Fibroblast of lung (primary cell): ENCODE data around the gene SEC11A. TPM values are rescaled to one million over a fixed set of nuclear protein-coding genes. Genes with fewer than 3 reads are reported as not detected.

Experiments
- DNase-seq, 2 donors: peaks; one replicate each; pipeline versions ENCODE4 v3.0.0 to v3.0.0-alpha.2; 2010; ENCODE audit warnings: low read depth in 2 of 2
- H2AFZ ChIP-seq: 2 replicates; pipeline ENCODE4 v1.5.1; 2012; ENCODE audit warnings: low read length, control low read depth, inconsistent platforms
- H3K27ac ChIP-seq: 2 replicates; pipeline ENCODE4 v1.5.1; 2011; ENCODE audit warnings: low read length, control low read depth; ENCODE audit not compliant: insufficient read depth
- H3K27me3 ChIP-seq: 2 replicates; pipeline ENCODE4 v1.5.1; 2011; ENCODE audit warnings: mild to moderate bottlenecking, low read length; ENCODE audit not compliant: control insufficient read depth, insufficient read depth
- H3K36me3 ChIP-seq: 2 replicates; pipeline ENCODE4 v1.5.1; 2011; ENCODE audit warnings: low read length; ENCODE audit not compliant: control insufficient read depth, insufficient read depth
- H3K4me1 ChIP-seq: 2 replicates; pipeline ENCODE4 v1.5.1; 2011; ENCODE audit warnings: low read length; ENCODE audit not compliant: control insufficient read depth, insufficient read depth; ENCODE audit errors: extremely low read depth
- H3K4me2 ChIP-seq: 2 replicates; pipeline ENCODE4 v1.5.1; 2011; ENCODE audit warnings: low read length, control low read depth; ENCODE audit not compliant: insufficient read depth; ENCODE audit errors: extremely low read depth
- H3K4me3 ChIP-seq, 4 experiments: fragments of 200-600 bp in 1 of 4; sonication (generic) in 1 of 4; replicated peaks in 1 of 4; 2 replicates each; pipeline ENCODE4 v1.5.1; 2011 to 2016; ENCODE audit warnings: low read length in 4 of 4, low read depth in 3 of 4, mild to moderate bottlenecking in 3 of 4, control low read depth in 2 of 4, inconsistent platforms in 1 of 4, mixed read lengths in 1 of 4; ENCODE audit not compliant: insufficient read depth in 1 of 4; ENCODE audit errors: control extremely low read depth in 1 of 4
- H3K79me2 ChIP-seq: 2 replicates; pipeline ENCODE4 v1.5.1; 2012; ENCODE audit warnings: mild to moderate bottlenecking, low read length, inconsistent platforms; ENCODE audit not compliant: control insufficient read depth, insufficient read depth
- H3K9ac ChIP-seq: 2 replicates; pipeline ENCODE4 v1.5.1; 2011; ENCODE audit warnings: mild to moderate bottlenecking, low read length, control low read depth; ENCODE audit not compliant: insufficient read depth
- H3K9me3 ChIP-seq: 2 replicates; pipeline ENCODE4 v1.5.1; 2012; ENCODE audit warnings: low read depth, low read length; ENCODE audit not compliant: control insufficient read depth, insufficient read depth
- H4K20me1 ChIP-seq: 2 replicates; pipeline ENCODE4 v1.5.1; 2011; ENCODE audit warnings: low read length; ENCODE audit not compliant: control insufficient read depth, insufficient read depth; ENCODE audit errors: extremely low read depth
- CTCF ChIP-seq, 2 donors: IDR thresholded peaks in 1 of 2; conservative IDR thresholded peaks in 1 of 2; 1 replicate in 1 of 2; 2 replicates in 1 of 2; pipeline ENCODE4 v1.5.1; 2011 to 2012; ENCODE audit warnings: low read length in 2 of 2, control low read depth in 1 of 2, inconsistent platforms in 1 of 2, low read depth in 1 of 2, mild to moderate bottlenecking in 1 of 2
- EZH2 ChIP-seq: IDR thresholded peaks from 2 replicates; pipeline ENCODE4 v1.5.1; 2012; ENCODE audit warnings: low read length, control low read depth, mild to moderate bottlenecking; ENCODE audit errors: missing control alignments
- polyA plus RNA-seq, 2 donors: library from polyadenylated mRNA; depleted of rRNA in 1 of 2; stranded (reverse) in 1 of 2; unstranded in 1 of 2; fragments of >200 nt; gene quantifications; 2 replicates each; pipeline ENCODE4 v1.2.1, GENCODE V29; 2011 to 2012; ENCODE audit warnings: missing spikeins in 1 of 2
- total RNA-seq: library from RNA; depleted of rRNA; stranded (reverse); fragments of >200 nt; gene quantifications from 2 replicates; pipeline ENCODE4 v1.2.1, GENCODE V29; 2014

Gene SEC11A
- total and polyA plus RNA-seq, 2 donors (not counting 1 experiment from before 2014, with no cell fraction given), result 243 to 263 TPM

- Histone ChIP-seq H3K79me2 (peaks cover 13% of the 10 kb centered on the region), H3K27me3 (no peaks in the 10 kb centered on the region), H3K36me3 (peaks cover 35% of the 10 kb centered on the region), H3K4me1 (peaks cover 9% of the 10 kb centered on the region), H3K4me2 (no peak overlapping the region), H3K27ac (no peak overlapping the region), H2AFZ (no peak overlapping the region), H3K9ac (no peak overlapping the region), H3K9me3 (no peaks in the 10 kb centered on the region), H3K4me3 (no peak overlapping the region), H4K20me1 (no peaks in the 10 kb centered on the region)
- no peak for TF ChIP-seq CTCF (conservative IDR thresholded peaks at IDR 0.05 in 1 of 2, IDR thresholded peaks at IDR 0.05 in 1 of 2; ENCODE audit: low read depth in 1 of 2, low read length in 2 of 2)
- TF ChIP-seq EZH2, result no peak
- DNase-seq, result no peak
These were observed 67.4 kb downstream of the SEC11A start for GRCh38 chr15:84648539-84648938.

GRCh38 chr15:84647726-84648125 lies 68.2 kb downstream of the SEC11A start:
- Histone ChIP-seq H3K27ac (no peak overlapping the region), H4K20me1 (no peaks in the 10 kb centered on the region), H3K79me2 (peaks cover 5% of the 10 kb centered on the region), H3K36me3 (peaks cover 38% of the 10 kb centered on the region), H3K9me3 (no peaks in the 10 kb centered on the region), H3K4me1 (peaks cover 2% of the 10 kb centered on the region), H2AFZ (no peak overlapping the region), H3K9ac (no peak overlapping the region), H3K27me3 (no peaks in the 10 kb centered on the region), H3K4me3 (no peak overlapping the region), H3K4me2 (no peak overlapping the region)
- no peak for TF ChIP-seq EZH2
- TF ChIP-seq CTCF (conservative IDR thresholded peaks at IDR 0.05 in 1 of 2, IDR thresholded peaks at IDR 0.05 in 1 of 2; ENCODE audit: low read depth in 1 of 2, low read length in 2 of 2), result no peak
- DNase-seq, result no peak

GRCh38 chr15:84645997-84646396 lies 69.9 kb downstream of the SEC11A start:
- Histone ChIP-seq H3K36me3 (peaks cover 34% of the 10 kb centered on the region), H3K9ac (no peak overlapping the region), H3K4me1 (no peaks in the 10 kb centered on the region), H3K4me2 (no peak overlapping the region), H3K27ac (no peak overlapping the region), H3K9me3 (no peaks in the 10 kb centered on the region), H3K27me3 (no peaks in the 10 kb centered on the region), H2AFZ (no peak overlapping the region), H3K4me3 (no peak overlapping the region), H4K20me1 (no peaks in the 10 kb centered on the region), H3K79me2 (no peaks in the 10 kb centered on the region)
- TF ChIP-seq CTCF (conservative IDR thresholded peaks at IDR 0.05 in 1 of 2, IDR thresholded peaks at IDR 0.05 in 1 of 2; ENCODE audit: low read depth in 1 of 2, low read length in 2 of 2) (no peak), EZH2 (no peak)
- no peak for DNase-seq
